Vagina (tissue), 2 donors: Measurements from ENCODE around the gene APOBEC3H.

Experiments
- CTCF ChIP-seq, 3 experiments: fragments of 450-650 bp in 2 of 3; fragments of 200-600 bp in 1 of 3; sonication (generic) in 1 of 3; IDR thresholded peaks; one replicate each; pipeline ENCODE4 v1.5.1; 2017 to 2019; ENCODE audit warnings: antibody characterized with exemption in 3 of 3, mild to moderate bottlenecking in 2 of 3, moderate library complexity in 2 of 3
- POLR2A ChIP-seq, 2 donors: fragments of 450-650 bp; IDR thresholded peaks; one replicate each; pipeline ENCODE4 v1.6.1; 2017; ENCODE audit warnings: antibody characterized with exemption in 2 of 2, mild to moderate bottlenecking in 2 of 2, moderate library complexity in 2 of 2

- TF ChIP-seq CTCF (IDR thresholded peaks at IDR 0.05): no peak
- TF ChIP-seq POLR2A (IDR thresholded peaks at IDR 0.05): no peak
These were observed 31.5 kb downstream of the APOBEC3H start for GRCh38 chr22:39128508-39128907.
